HepG2 (cell line): Measurements from ENCODE around the gene ATN1. TPM values are rescaled to one million over a fixed set of nuclear protein-coding genes. Genes with fewer than 3 reads are reported as not detected.

Experiments
- BRD4 ChIP-seq: sonication (generic); formaldehyde crosslinking; IDR thresholded peaks from 2 replicates; pipeline ENCODE4 v1.4.0; 2020; ENCODE audit warnings: missing genetic modification reagents
- CBFB ChIP-seq: sonication (generic); formaldehyde crosslinking; IDR thresholded peaks from 2 replicates; pipeline ENCODE4 v1.4.0; 2020; ENCODE audit warnings: missing genetic modification reagents
- CEBPB ChIP-seq: IDR thresholded peaks from 2 replicates; pipeline ENCODE4 v1.6.1; 2011; ENCODE audit warnings: low read depth, low read length, improper control_type of control experiment, borderline replicate concordance
- CEBPG ChIP-seq: IDR thresholded peaks from 2 replicates; pipeline ENCODE4 v1.6.1; 2016
- HBP1 ChIP-seq: IDR thresholded peaks from 2 replicates; pipeline ENCODE4 v1.6.1; 2016; ENCODE audit warnings: low read depth, control low read depth
- KDM4B ChIP-seq: sonication (generic); formaldehyde crosslinking; IDR thresholded peaks from 2 replicates; pipeline ENCODE4 v1.4.0; 2020; ENCODE audit warnings: missing genetic modification reagents
- MNT ChIP-seq: fragments of 450-650 bp; IDR thresholded peaks from 2 replicates; pipeline ENCODE4 v1.6.1; 2016
- NRL ChIP-seq: sonication (generic); formaldehyde crosslinking; IDR thresholded peaks from 2 replicates; pipeline ENCODE4 v1.5.0; 2020; ENCODE audit warnings: missing genetic modification reagents, mild to moderate bottlenecking, moderate library complexity, borderline replicate concordance
- PHF21A ChIP-seq: sonication (generic); formaldehyde crosslinking; IDR thresholded peaks from 2 replicates; pipeline ENCODE4 v1.5.0; 2020; ENCODE audit warnings: mild to moderate bottlenecking, missing genetic modification reagents
- PTBP1 ChIP-seq: fragments of 200-400 bp; formaldehyde crosslinking; IDR thresholded peaks from 2 replicates; pipeline ENCODE4 v1.6.1; 2018; ENCODE audit warnings: low read length, low read depth; ENCODE audit not compliant: poor library complexity, severe bottlenecking
- RCOR2 ChIP-seq: IDR thresholded peaks from 2 replicates; pipeline ENCODE4 v1.6.1; 2016; ENCODE audit warnings: missing biosample characterization, missing genetic modification reagents
- SMAD9 ChIP-seq: sonication (generic); formaldehyde crosslinking; IDR thresholded peaks from 2 replicates; pipeline ENCODE4 v1.5.1; 2020; ENCODE audit warnings: mild to moderate bottlenecking, missing genetic modification reagents
- ZBTB38 ChIP-seq: sonication (generic); formaldehyde crosslinking; IDR thresholded peaks from 2 replicates; pipeline ENCODE4 v1.5.1; 2020; ENCODE audit warnings: mild to moderate bottlenecking, missing genetic modification reagents
- ZNF17 ChIP-seq: sonication (generic); formaldehyde crosslinking; IDR thresholded peaks from 2 replicates; pipeline ENCODE4 v1.5.0; 2020; ENCODE audit warnings: mild to moderate bottlenecking, missing genetic modification reagents
- ZNF317 ChIP-seq: sonication (generic); formaldehyde crosslinking; IDR thresholded peaks from 2 replicates; pipeline ENCODE4 v1.5.0; 2020; ENCODE audit warnings: mild to moderate bottlenecking, missing genetic modification reagents
- ZNF570 ChIP-seq: sonication (generic); formaldehyde crosslinking; IDR thresholded peaks from 2 replicates; pipeline ENCODE4 v1.4.0; 2020; ENCODE audit warnings: mild to moderate bottlenecking, missing genetic modification reagents, borderline replicate concordance
- ZNF792 ChIP-seq: IDR thresholded peaks from 2 replicates; pipeline ENCODE4 v1.6.1; 2016
- polyA plus RNA-seq, 8 experiments: library from polyadenylated mRNA; depleted of rRNA in 3 of 8; stranded (reverse) in 7 of 8; unstranded in 1 of 8; fragments of >200 nt; fragmentation: Illumina TruSeq in 4 of 8; extraction: Trizol in 4 of 8; gene quantifications; 2 replicates each; pipeline versions ENCODE4 v1.2.1 to v1.2.3, GENCODE V29; 2011 to 2016; ENCODE audit warnings: low read depth in 4 of 8, missing spikeins in 1 of 8, mixed read lengths in 1 of 8; ENCODE audit not compliant: insufficient read depth in 1 of 8
- total RNA-seq, 5 experiments: library from RNA; depleted of rRNA; stranded (reverse); fragments of >200 nt; fragmentation: Illumina TruSeq; extraction: Trizol; gene quantifications; 2 replicates each; pipeline ENCODE4 v1.2.3, GENCODE V29; 2016; ENCODE audit warnings: low read depth in 1 of 5
- TF ChIP-seq, protein P1 (sequence below): sonication (generic); formaldehyde crosslinking; IDR thresholded peaks from 2 replicates; pipeline ENCODE4 v1.8.0; 2022; ENCODE audit warnings: missing genetic modification reagents, mild to moderate bottlenecking, inconsistent platforms, borderline replicate concordance
- TF ChIP-seq, protein P2 (sequence below), 2 experiments: sonication (generic) in 1 of 2; formaldehyde crosslinking in 1 of 2; IDR thresholded peaks; 2 replicates each; pipeline versions ENCODE4 v1.5.1 to v1.6.1; 2011 to 2020; ENCODE audit warnings: borderline replicate concordance in 1 of 2, low read depth in 1 of 2, low read length in 1 of 2, mild to moderate bottlenecking in 1 of 2, missing genetic modification reagents in 1 of 2, moderate library complexity in 1 of 2
- TF ChIP-seq, protein P3 (sequence below): sonication (generic); formaldehyde crosslinking; IDR thresholded peaks from 2 replicates; pipeline ENCODE4 v1.5.1; 2020; ENCODE audit warnings: mild to moderate bottlenecking, missing genetic modification reagents, borderline replicate concordance

ATN1 gene
- total and polyA plus RNA-seq, 2 of the 13 experiments (the other 11 are each of a cell fraction or from before 2014, with no cell fraction given) = 2.1 to 8.6 TPM

GRCh38 chr12:6962285-6963015, 34.7 kb downstream of the ATN1 start (continued):
- TF ChIP-seq, protein P1, sequence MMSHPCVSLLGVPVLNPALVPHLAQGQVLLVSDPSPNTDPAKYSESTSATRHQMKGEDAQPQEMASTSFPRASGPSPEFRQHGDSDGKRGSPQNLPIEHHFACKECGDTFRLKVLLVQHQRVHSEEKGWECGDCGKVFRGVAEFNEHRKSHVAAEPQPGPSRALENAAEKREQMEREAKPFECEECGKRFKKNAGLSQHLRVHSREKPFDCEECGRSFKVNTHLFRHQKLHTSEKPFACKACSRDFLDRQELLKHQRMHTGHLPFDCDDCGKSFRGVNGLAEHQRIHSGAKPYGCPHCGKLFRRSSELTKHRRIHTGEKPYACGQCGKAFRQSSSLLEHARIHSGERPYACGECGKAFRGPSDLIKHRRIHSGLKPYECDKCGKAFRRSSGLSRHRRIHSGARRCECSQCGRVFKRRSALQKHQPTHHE (CRISPR knock-in tag) = no peak
- no peak for TF ChIP-seq ZNF570
- no peak for TF ChIP-seq SMAD9 (CRISPR knock-in tag)
- peak; percentile 78; the same call in 1 of the 2 replicates for TF ChIP-seq CEBPB
- 0 out of 2 replicates have a peak, but pooled peaks have one; percentile 7 for TF ChIP-seq CBFB (CRISPR knock-in tag)
- peak; percentile 73 for TF ChIP-seq CEBPG (CRISPR knock-in tag)
- no peak; the same call in 1 of the 2 replicates for TF ChIP-seq KDM4B (CRISPR knock-in tag)
- TF ChIP-seq PHF21A (CRISPR knock-in tag) = peak; percentile 15; the same call in 1 of the 2 replicates
- peak; percentile 11; the same call in 1 of the 2 replicates for TF ChIP-seq NRL (CRISPR knock-in tag)
- TF ChIP-seq ZBTB38 (CRISPR knock-in tag) = peak; percentile 90
- TF ChIP-seq PTBP1 = no peak
- TF ChIP-seq, protein P2, sequence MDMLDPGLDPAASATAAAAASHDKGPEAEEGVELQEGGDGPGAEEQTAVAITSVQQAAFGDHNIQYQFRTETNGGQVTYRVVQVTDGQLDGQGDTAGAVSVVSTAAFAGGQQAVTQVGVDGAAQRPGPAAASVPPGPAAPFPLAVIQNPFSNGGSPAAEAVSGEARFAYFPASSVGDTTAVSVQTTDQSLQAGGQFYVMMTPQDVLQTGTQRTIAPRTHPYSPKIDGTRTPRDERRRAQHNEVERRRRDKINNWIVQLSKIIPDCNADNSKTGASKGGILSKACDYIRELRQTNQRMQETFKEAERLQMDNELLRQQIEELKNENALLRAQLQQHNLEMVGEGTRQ (IDR thresholded peaks at IDR 0.05; ENCODE audit: low read depth, low read length) = no peak
- TF ChIP-seq, protein P2 (CRISPR knock-in tag; IDR thresholded peaks at IDR 0.05; ENCODE audit: borderline replicate concordance) = no peak
- no peak for TF ChIP-seq RCOR2 (CRISPR knock-in tag)
- no peak for TF ChIP-seq HBP1 (CRISPR knock-in tag)
- TF ChIP-seq BRD4 (CRISPR knock-in tag) = peak; percentile 69; the same call in 1 of the 2 replicates
- TF ChIP-seq, protein P3, sequence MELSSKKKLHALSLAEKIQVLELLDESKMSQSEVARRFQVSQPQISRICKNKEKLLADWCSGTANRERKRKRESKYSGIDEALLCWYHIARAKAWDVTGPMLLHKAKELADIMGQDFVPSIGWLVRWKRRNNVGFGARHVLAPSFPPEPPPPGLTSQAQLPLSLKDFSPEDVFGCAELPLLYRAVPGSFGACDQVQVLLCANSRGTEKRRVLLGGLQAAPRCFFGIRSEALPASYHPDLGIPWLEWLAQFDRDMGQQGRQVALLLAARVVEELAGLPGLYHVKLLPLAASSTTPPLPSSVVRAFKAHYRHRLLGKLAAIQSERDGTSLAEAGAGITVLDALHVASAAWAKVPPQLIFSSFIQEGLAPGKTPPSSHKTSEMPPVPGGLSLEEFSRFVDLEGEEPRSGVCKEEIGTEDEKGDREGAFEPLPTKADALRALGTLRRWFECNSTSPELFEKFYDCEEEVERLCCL (CRISPR knock-in tag) = no peak
- no peak for TF ChIP-seq ZNF17 (CRISPR knock-in tag)
- no peak for TF ChIP-seq MNT
- 0 out of 2 replicates have a peak, but pooled peaks have one; percentile 12 for TF ChIP-seq ZNF792
- 0 out of 2 replicates have a peak, but pooled peaks have one; percentile 11 for TF ChIP-seq ZNF317 (CRISPR knock-in tag)
